TTC549 (cell line): ENCODE measurements around the gene GLTP.
"Not testable (repeated sequence)": the region's sequence is repeated elsewhere in the genome, so short reads cannot be mapped to it uniquely, and the experiment has no call there.

Source experiments
- FAIRE-seq: peaks from 2 replicates; lab custom pipeline; 2012; peaks lifted over from hg19 to GRCh38; lab: Jason Lieb, UNC

Gene GLTP

GRCh38 chr12:109877504-109878246, 2.7 kb downstream of the GLTP start:
- FAIRE-seq: no peak

DNA sequence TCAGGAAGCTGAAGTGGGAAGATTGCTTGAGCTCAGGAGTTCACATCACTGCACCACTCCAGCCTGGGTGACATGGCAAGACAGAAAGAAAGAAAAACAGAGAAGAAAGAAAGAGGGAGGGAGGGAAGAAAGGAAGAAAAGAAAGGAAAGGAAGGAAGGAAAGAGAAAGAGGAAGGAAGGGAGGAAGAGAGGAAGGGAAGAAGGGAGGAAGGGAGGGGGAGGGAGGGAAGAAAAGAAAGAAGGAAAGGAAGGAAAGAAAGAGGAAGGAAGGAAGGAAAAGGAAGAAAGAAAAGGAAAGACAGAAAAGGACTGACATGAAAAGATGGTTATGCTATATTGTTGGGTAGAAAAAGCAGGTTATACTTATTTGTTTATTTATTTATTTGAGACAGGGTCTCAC, 3.9 kb downstream of the GLTP start:
- FAIRE-seq: no peak

GRCh38 chr12:109875572-109876131, 4.7 kb downstream of the GLTP start:
- FAIRE-seq: no peak

- FAIRE-seq: no peak
Observed at GRCh38 chr12:109873653-109874052, 6.7 kb downstream of the GLTP start.

DNA sequence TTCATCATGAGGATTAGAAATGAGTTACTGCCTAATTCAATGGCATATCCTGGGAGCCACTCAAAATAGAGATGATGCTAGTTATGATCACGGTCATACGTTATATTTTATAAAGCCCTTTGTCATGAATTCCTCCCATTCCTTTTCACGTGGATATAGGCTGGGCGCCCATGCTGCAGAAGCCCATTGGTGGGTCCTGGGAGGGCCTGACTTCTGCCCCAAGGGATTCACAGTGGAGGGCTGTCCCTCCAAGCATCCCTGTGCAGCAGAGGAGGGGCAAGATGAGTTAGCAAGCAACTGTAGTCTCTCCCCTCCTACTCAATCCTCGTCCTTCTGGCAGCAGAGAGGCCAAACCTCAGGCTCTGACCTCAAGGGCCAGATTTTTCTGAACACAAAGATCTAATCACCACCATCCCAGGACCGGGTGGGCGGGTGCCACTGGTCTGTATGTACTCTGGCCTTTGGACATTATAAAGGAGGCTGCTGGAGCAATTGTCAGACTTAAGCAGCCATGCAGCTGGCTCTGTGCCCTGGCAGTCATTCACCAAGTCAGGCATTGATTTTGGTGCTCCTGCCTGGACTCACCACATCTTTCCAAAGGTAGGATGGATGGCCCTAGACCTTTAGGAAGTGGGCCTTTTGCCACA, 8.6 kb downstream of the GLTP start:
- FAIRE-seq: no peak

DNA sequence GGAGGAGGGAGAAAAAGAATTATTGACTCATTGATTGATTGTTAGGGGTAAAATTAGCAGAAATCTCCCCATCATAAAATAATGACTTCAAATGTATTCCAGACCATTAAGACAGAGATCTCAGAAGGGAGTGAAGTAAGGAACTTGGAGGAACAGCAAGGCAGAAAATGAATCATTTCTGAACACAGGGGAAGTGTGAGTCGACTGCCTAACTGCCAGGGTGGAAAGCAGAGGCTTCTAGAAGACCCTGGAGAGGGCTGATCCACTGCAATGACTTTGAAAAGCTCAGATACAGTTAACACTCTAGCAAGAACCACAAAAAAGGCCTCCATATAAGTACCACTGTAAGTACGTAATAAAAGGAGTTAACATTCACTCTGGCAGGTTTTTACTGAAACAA, 9.7 kb downstream of the GLTP start:
- FAIRE-seq: no peak

DNA sequence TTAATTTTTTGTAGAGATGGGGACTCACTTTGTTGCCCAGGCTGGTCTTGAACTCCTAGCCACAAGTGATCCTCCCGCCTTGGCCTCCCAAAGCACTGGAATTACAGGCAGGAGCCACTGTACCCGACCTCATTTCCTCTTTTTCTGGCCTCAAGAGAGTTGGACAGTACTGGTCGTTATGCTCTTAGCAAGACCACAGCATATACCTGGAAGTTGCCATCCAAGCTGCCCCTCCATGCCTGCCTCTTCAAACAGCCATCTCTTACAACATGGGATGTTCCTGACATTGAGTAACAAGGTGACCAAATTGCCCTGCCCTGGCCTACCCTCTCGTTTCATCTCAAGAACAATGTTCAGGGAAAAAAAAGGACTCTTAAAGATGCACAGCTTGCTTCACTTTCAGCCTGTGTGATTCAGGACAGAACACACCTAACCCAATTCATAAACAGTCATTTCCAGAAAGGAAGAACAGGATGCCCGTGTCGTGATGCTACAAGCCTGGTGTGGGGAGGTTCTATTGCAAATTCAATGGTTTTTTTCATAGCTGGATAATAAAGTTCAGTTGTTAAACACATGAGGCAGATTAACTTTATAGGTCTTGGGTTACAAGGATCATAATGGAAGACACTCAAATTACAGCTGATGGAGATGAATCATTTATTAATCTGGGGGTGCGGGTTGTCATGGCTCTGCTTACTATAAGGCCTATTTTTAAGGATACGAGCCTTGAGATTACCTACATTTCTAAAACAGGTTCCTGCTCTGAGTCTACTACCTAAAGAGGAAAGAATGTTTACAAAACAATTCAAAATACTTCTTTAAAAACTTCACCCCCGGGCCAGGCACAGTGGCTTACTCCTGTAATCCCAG, 11.9 kb downstream of the GLTP start:
- no peak for FAIRE-seq

DNA sequence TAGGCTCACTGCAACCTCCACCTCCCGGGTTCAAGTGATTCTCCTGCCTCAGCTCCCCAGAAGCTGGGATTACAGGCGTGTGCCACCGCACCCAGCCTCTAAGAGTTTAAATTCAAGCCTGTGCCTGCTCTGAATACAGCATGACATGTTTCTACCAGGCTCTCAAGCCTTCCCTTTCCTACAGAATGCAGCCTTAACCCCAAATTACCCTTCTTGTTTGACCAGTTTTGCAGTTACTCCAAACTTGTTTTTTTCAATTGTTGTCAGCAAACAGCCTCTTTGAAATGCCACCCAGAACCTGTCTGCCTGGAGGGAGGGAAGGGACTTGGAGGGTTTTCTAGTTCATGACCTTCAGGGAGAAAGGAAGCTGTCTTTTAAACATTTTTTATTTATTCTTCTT, 15.4 kb downstream of the GLTP start:
- no peak for FAIRE-seq

DNA sequence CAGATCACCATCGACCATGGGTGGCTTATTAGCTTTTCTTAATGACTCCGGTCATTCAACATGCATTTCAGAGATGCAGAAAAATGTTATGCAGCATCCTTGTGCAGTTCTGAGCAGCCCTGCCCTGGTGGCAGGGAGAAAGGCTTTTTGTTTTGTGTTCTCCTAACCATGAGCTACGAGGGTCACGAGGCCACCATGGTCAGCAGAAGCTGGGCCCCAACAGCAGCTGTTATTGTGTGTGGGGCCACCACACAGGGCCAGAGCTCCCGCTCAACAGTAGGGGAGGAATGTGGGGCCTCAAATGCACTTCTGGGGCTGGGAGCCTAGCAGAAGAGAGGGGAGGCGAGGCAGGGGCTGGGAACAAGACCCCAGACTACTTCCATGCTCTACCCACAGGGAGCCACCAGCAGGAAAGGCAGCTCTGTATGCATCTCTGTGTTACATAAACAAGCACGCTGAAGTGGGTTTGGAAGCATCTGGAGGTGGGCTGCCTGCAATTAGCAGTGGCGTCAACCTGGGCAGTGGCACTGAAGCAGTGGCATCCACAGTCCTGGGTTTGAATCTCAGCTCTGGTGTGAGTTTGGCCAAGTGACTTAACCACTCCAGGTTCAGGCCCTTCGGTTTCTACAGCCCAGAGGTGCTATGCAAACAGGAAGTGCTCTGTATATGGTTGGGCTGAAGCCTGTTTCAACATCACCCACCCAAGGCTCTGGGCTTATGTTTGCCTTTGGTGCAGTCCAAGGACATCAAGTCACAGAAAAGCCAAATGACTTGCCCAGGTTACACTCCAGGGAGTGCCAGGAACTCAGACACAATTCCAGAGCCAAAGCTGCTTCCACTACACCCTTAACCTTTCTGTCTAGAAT, 16.3 kb downstream of the GLTP start:
- no peak for FAIRE-seq

- not testable (repeated sequence) for FAIRE-seq
Observed at GRCh38 chr12:109862491-109862890, 17.9 kb downstream of the GLTP start.

- no peak for FAIRE-seq
Observed at GRCh38 chr12:109861689-109862314, 18.5 kb downstream of the GLTP start.

DNA sequence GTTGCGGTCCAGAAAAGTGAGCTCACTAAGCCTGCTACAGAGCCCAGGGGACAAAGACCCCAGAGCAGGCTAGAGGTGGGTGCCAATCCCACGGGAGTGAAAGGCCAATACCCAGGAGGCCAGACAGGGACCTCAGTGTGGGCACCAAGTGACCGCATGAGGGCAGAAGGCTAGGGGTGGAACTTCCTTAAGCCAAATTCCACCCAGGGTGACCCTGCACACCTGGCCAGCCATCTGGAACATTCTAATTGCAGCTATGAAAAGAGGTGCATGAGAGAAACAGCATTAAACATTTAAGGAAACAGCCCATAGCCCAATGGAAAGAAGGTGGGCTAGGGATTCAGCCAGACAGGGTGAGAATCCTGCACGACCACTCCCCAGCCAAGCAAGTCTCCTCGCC, 19.4 kb downstream of the GLTP start:
- no peak for FAIRE-seq

DNA sequence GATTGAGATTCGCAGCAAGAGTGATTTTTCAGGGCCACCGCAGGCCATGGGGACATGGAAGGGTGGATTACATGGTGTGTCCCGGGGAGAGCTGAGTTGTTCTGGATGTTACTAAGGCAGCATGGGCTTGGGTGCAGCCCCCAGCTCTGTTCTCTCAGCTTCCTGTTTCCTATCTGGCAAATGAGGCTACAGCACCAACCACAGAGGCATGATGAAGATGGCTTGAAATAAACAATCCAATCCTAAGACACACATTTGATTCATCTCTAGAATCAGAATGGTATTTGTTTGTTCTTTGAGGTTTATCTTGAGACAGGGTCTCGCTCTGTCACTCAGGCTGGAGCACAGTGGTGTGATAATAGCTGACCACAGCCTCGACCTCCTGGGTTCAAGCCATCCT, 21.6 kb downstream of the GLTP start:
- FAIRE-seq: no peak

- no peak for FAIRE-seq
Observed at GRCh38 chr12:109857715-109858114, 22.6 kb downstream of the GLTP start.

- FAIRE-seq: no peak
Observed at GRCh38 chr12:109855377-109855776, 25.0 kb downstream of the GLTP start.

GRCh38 chr12:109850518-109850917, 29.8 kb downstream of the GLTP start:
- not testable (repeated sequence) for FAIRE-seq

DNA sequence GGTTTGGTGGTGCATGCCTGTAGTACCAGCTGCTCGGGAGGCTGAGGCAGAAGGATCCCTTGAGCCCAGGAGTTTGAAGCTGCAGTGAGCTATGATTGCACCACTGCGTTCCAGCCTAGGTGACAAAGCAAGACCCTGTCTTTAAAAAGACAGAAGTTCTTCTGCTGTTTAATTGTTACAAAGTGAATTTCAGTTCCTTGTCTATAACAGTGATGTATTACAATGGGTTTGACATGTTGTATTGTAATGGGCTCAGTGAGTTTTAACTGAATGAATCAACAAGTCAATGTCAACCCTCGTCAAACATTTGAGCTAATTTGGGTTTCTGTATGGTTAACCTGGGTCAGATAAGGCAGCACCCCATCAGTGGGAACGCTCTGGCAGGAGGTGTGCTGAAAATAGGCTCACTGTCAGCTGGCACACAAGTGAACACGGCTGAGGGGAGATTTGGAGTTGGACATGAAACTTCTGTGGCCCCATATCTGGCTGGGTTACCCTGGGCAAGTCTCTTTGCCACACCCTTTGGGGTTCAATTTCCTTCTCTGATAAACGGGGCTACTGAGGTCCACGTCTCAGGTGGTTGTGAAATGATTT, 33.1 kb downstream of the GLTP start:
- no peak for FAIRE-seq

DNA sequence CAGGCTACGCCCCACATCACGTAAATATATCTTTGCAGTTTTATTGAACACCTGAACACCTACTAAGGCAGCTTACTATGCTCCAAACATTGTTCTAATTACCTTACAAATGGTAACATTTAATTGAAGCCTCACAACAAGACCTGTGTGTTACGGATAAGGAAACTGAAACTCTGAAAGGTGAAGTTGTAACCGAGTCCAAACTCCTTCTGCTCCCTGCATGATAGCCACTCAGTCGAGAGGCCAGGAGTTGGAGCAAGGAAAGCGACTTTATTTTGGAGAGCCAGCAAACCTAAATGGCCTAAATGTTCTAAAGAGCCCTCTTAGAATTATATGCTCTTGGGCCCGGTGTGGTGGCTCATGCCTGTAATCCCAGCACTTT, 34.5 kb downstream of the GLTP start:
- no peak for FAIRE-seq

GRCh38 chr12:109844983-109845823, 35.1 kb downstream of the GLTP start:
- no peak for FAIRE-seq

DNA sequence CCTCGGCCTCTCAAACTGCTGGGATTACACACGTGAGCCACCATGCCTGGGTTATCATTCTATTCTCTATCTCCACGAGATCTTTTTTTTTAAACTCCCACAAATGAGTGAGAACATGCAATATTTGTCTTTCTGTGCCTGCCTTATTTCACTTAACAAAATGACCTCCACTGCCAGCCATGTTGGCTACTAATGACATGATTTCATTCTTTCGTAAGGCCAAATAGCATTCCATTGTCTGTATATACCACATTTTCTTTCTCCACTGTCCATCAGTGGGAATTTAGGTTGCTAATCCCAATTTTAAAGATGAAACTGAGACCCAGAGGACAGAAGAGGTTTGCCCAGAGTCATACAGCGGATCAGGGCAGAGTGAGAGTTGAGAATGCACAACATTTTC, 36.2 kb downstream of the GLTP start:
- no peak for FAIRE-seq
